GM18519 (cell line): ENCODE results near the gene SPATA31C2.
"Not testable (repeated sequence)": the region's sequence is repeated elsewhere in the genome, so short reads cannot be mapped to it uniquely, and the experiment has no call there.

Experiments
- ATAC-seq: cut with Tn5 transposase; IDR thresholded peaks from one replicate; pipeline ENCODE4 v1.9.1; 2021; ENCODE audit warnings: mild to moderate bottlenecking, moderate library complexity; ENCODE audit not compliant: unreplicated experiment, low FRiP score

SPATA31C2 gene

GRCh38 chr9:88138375-88138774 is at the start of gene SPATA31C2:
Gene SPATA31C2 (minus strand): TSS chr9:88138475. CDS start chr9:88138446, 29 bp downstream.
- not testable (repeated sequence) for ATAC-seq

- ATAC-seq = no peak
These were observed 49.4 kb upstream of the SPATA31C2 start for GRCh38 chr9:88187631-88188030.

GRCh38 chr9:88186495-88187110 is 48.3 kb upstream of the SPATA31C2 start:
- ATAC-seq = no peak

- no peak for ATAC-seq
These were observed 46.7 kb upstream of the SPATA31C2 start for GRCh38 chr9:88184976-88185375.

GRCh38 chr9:88183798-88184495 is 45.7 kb upstream of the SPATA31C2 start:
- no peak for ATAC-seq

- ATAC-seq = no peak
These were observed 44.2 kb upstream of the SPATA31C2 start for GRCh38 chr9:88182501-88182900.

- ATAC-seq = no peak
These were observed 41.9 kb upstream of the SPATA31C2 start for GRCh38 chr9:88180081-88180765.

- no peak for ATAC-seq
These were observed 40.8 kb upstream of the SPATA31C2 start for GRCh38 chr9:88179062-88179521.

- ATAC-seq = no peak
These were observed 40.4 kb upstream of the SPATA31C2 start for GRCh38 chr9:88178641-88179040.

- ATAC-seq = no peak
These were observed 39.1 kb upstream of the SPATA31C2 start for GRCh38 chr9:88177371-88177770.

GRCh38 chr9:88174324-88174723 is 36.0 kb upstream of the SPATA31C2 start:
- no peak for ATAC-seq

GRCh38 chr9:88173378-88173999 is 35.2 kb upstream of the SPATA31C2 start:
- no peak for ATAC-seq

- no peak for ATAC-seq
These were observed 31.4 kb upstream of the SPATA31C2 start for GRCh38 chr9:88169700-88170099.

GRCh38 chr9:88168564-88168963 is 30.3 kb upstream of the SPATA31C2 start:
- ATAC-seq = no peak

- no peak for ATAC-seq
These were observed 28.4 kb upstream of the SPATA31C2 start for GRCh38 chr9:88166660-88167059.

GRCh38 chr9:88164850-88165249 is 26.6 kb upstream of the SPATA31C2 start:
- ATAC-seq = no peak

GRCh38 chr9:88161144-88161543 is 22.9 kb upstream of the SPATA31C2 start:
- ATAC-seq = no peak

- no peak for ATAC-seq
These were observed 5.8 kb upstream of the SPATA31C2 start for GRCh38 chr9:88143957-88144625.

- ATAC-seq = no peak
These were observed 4.9 kb upstream of the SPATA31C2 start for GRCh38 chr9:88143179-88143578.

GRCh38 chr9:88133552-88133951 is 4.7 kb downstream of the SPATA31C2 start:
- not testable (repeated sequence) for ATAC-seq
